ENCODE measurements around the gene OPA3.

- TF ChIP-seq EZH2 (IDR thresholded peaks at IDR 0.05; ENCODE audit: insufficient read depth, poor library complexity, severe bottlenecking) (no peak), EZH2phosphoT487 (IDR thresholded peaks at IDR 0.05; ENCODE audit: insufficient read depth, low read depth) (no peak)
These were observed 13.0 kb upstream of the OPA3 start for GRCh38 chr19:45597425-45598111.
